ENCODE results near the gene SFMBT2.
A peak's percentile ranks its signal among the peaks of the same experiment; 100 is the strongest.

The SFMBT2 gene

GRCh38 chr10:7410862-7411670 lies at the start of gene SFMBT2:
SFMBT2 (minus strand) TSS chr10:7411034; CDS start chr10:7381898, 29,136 bp downstream.
- peak; percentile 67 for DNase-seq

GRCh38 chr10:7460006-7460405 lies 49.2 kb upstream of the SFMBT2 start:
- no peak for DNase-seq

DNA sequence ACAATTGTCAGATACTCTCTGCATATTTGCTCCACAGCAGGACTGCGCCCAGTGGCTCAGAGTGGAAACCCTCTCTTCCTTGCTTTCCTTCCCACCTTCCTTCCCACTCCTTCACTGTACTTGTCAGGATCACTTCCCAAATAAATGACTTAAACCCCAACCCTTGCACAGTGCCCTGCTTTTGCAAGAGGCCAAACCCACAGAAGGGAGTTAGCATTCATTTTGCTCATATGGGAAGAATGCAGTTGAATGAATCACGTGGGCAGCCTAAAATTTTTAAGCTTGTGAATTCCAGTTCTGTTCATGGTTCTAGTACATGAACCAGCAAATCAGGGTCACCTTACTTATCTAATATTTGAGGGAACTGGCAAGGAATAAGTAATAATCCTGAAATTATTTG lies 47.7 kb upstream of the SFMBT2 start:
- DNase-seq, result no peak

- no peak for DNase-seq
Observed at GRCh38 chr10:7457478-7458316, 46.9 kb upstream of the SFMBT2 start.

DNA sequence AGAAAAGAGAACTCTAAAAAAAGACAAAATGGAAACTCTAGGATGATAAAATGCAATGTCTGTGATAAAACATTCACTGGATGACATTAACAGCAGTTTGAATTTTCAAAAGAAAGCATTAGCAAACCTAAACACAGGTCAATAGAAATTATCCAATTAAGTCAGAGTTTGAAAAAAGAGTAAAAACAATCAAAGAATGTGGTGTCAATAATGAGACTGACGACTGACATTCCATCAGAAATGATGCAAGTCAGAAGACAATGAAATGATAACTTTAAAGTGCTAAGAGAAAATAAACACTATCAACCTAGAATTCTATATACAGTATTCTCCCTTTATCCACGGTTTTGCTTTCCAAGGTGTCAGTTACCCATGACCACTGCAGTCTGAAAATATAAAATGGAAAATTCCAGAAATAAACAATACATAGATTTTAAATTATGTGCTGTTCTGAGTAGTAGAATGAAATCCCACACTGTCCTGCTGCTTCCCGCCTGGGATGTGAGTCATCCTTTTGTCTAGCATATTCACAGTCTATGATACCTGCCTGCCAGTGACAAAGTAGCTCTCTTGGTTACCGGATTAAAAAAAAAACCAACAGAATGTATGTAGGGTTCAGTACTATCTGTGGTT lies 38.3 kb upstream of the SFMBT2 start:
- no peak for DNase-seq

DNA sequence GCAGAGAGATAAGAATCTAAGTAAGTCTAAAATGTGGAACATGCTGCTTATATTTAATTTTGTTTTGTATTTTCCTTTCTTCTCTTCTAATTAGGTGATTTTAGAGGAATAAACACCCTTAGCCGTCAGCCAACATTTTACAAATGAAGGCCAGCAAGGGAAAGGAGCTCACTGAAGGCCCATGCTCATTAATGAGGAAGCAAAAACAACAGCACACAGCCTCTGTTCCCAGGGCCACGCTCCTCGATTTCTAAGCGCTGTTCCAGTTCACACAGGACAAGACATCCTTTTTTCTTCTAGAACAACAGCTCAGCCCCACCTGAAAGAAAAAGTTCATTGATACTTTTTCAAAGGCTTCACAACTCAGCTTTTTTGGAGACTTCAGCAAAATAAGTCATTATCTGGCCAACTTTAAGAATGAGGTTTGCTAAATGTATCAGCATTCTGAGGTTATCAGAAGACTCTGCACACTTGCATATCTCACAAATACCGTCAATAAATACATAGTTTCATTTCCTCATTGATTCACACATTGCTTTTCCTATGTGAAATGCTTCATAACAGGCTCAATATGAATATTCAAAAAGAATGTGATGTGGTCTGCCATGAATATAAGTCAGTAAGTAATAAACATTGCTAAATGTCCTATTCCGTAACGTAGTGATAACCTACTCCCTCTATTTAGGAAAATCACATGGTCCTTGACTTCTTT lies 34.8 kb upstream of the SFMBT2 start:
- DNase-seq, result no peak

DNA sequence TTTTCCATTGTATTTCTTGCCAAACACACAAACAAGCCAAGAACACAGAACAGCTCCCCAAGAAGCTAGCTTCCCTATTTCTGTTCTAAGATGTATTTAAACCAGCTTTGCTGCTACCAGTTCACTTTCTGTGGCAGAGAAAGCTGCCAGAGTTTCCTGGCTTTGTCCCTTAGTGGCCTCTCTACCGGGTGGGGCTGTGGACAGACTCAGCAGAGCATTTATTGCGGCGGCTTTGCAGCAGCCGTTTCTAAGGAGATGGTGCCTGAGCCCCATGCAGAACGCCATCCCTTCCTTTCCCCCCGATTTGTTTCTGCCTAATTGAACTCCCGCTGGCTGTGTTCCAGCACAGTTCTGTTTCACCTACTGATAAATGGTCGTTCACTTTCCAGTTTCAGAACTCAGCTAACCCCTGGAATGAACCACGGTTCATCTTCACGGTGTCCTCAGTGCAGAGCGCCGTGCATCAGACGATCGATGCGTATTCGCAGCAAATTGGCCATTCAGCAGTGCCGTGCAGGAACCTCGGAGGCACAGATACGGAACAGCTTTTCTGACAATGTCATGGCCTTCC lies 33.8 kb upstream of the SFMBT2 start:
- no peak for DNase-seq

DNA sequence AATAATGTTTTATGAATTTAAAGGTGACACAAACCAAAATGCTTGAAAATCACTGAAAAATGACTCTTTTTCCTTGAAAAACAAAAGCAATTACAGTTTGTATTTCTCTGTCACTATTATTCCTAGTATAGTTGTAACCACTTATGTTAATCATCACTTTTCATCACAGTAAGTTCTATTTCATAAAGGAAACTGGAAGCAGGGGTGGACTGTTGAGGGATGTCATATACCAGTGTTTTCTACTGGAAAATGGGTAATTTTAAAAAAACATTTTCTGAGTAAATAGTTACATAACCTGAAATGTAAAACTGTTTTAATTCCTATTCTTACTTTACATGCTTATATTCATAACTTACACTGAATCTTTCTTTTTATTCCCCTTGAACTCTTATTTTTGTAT lies 32.2 kb upstream of the SFMBT2 start:
- no peak for DNase-seq

DNA sequence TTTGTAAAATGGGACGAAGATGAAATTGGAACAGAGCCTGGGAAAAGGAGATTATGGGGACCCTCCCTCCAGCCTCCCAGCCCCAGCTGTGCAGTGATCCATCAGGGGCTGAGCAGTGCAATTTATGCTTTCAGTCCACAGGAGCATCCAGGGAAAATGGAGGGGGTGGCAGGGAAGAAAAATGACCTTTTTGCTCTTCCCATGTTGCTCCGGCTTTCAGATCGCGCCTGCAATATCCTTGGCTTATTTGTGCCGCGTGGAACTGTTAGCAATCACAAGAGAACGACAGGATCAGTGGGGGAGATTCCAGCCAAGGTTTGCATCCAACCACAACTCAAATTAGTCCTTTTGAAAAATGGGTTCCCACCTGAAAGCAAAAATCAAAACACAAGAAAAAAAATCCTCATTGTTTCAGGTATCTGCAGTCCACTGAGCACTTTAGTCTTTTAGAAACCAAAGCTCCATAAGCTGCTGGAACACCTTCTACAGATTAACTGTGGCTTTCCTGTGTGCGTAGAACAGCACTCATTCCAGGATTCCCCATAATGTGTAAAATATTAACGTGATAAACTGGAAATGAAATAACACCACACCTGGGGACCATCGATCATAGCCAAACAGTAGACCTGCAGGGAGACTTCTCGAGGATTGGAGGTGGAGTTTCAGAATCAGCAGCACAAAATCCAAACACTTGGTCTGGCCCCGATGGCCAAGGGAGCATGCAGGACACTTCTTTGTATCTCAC lies 30.7 kb upstream of the SFMBT2 start:
- DNase-seq, result no peak

DNA sequence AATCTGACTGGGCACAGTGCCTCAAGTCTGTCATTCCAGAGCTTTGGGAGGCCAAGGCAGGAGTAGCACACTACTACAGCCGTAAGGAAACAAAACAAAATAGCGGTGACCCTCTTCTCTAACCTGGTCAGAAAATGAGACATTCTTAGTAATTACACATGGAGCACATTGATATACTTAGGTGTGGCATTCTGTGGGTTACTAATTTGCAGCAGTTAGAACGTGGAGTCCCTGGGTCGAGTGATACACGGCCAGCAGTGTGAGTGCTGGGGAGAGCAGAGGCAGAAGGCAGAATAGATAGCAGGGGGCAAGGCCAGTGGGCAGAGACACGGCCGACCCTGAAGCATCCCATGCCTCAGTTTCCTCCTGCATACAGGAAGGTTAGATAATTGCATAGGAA lies 28.9 kb upstream of the SFMBT2 start:
- no peak for DNase-seq

DNA sequence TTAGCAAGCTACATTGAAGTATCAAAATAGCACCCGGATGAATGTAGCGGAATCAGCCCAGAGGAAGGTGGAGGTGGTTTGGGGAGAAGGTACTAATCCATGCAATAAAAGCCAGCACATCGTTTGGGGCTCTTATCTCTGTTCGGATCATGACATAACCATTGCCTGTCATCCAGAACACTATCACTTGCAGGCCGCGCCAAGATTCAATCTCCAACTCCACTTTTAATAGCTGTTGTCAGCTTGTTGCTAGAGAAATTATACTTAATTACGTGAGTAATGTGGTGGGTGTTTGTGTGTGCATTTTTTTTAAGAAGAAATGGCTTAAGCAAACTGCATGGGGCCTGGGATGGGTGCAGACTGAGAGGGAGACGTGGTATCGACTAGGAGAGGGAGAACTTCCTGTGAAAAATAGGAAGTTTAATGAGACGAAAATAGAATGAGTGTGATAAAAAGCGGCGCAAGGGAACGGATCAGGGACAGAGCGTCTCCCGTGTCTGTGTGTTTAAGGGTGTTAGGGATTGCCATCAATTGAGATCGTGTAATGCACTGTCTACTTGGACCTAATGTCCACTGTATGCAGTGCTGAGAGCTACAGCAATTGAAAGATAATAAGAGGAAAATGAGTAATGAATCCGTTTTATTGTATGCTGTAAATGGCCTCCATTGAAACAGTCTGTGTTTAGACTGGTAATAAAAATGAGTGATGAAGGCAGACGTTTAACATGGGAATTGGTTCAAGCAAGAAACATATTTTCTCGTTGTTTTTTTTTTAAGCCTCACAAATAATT lies 27.6 kb upstream of the SFMBT2 start:
- DNase-seq, result no peak

GRCh38 chr10:7436490-7437100 lies 25.8 kb upstream of the SFMBT2 start:
- DNase-seq, result no peak

- DNase-seq, result no peak
Observed at GRCh38 chr10:7435674-7436073, 24.8 kb upstream of the SFMBT2 start.

GRCh38 chr10:7434378-7434777 lies 23.5 kb upstream of the SFMBT2 start:
- no peak for DNase-seq

GRCh38 chr10:7433861-7434260 lies 23.0 kb upstream of the SFMBT2 start:
- DNase-seq, result no peak

GRCh38 chr10:7432884-7433726 lies 22.3 kb upstream of the SFMBT2 start:
- no peak for DNase-seq

GRCh38 chr10:7428673-7429350 lies 18.0 kb upstream of the SFMBT2 start:
- DNase-seq, result no peak

DNA sequence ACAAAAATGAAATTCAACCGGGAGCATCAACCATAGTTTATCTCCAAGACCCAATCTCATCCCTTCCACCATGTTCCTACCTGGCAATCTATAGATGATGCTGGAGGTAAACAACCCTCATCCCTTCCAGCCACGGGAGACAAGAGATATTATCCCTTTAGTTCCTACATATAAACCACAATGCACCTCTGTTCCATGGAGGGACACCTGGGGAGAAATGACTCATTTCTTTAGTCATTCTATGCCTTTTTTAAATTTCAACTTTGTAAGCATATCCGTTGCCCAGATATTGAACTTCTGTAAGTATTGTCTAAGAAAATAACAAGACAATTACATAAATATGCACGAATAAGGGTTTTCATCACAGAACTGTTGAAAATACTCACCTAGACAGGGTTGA lies 15.5 kb upstream of the SFMBT2 start:
- no peak for DNase-seq

DNA sequence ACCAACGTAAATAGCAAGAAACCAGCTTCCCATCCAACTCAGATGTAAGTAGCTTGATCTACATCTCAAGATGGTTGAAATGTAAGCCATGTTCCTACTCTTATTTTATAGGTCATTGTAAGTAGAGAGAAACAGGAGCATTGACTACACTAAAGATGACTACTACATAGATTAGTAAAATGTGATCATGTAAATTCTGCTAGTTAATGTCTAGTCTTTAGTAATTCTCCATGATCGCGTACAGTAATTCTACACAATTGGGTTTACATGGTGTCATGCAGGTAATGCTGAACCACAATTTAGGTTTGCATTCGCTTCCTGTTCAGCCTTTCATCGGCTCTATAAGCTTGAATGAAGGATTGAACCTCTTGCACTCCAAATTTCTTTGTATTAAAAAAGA lies 14.9 kb upstream of the SFMBT2 start:
- DNase-seq, result no peak
